DOHH2 (cell line): ENCODE data around the gene FANCG.

Experiments
- CTCF ChIP-seq: fragments of 200-600 bp; sonication (generic); IDR thresholded peaks from one replicate; pipeline ENCODE4 v1.5.1; 2014; ENCODE audit warnings: antibody characterized with exemption, mild to moderate bottlenecking, low read depth, low read length; ENCODE audit not compliant: poor library complexity, severe bottlenecking
- EZH2phosphoT487 ChIP-seq: fragments of 200-600 bp; sonication (generic); IDR thresholded peaks from 2 replicates; pipeline ENCODE4 v1.6.1; 2017; ENCODE audit warnings: borderline replicate concordance, mild to moderate bottlenecking, antibody characterized with exemption, low read length, moderate library complexity, mixed read lengths

GRCh38 chr9:35107297-35108290, 27.9 kb upstream of the FANCG start:
- TF ChIP-seq CTCF (no peak), EZH2phosphoT487 (no peak)
